Suprapubic skin (tissue), 4 donors: ENCODE data around the gene CEP41. TPM values are rescaled to one million over a fixed set of nuclear protein-coding genes. Genes with fewer than 3 reads are reported as not detected.

Experiments
- DNase-seq, 2 donors: peaks; one replicate each; pipeline ENCODE4 v3.0.0-alpha.2; 2019; ENCODE audit warnings: low spot score in 2 of 2
- H3K27ac ChIP-seq: fragments of 200-600 bp; sonication (generic); one replicate; pipeline ENCODE4 v1.5.1; 2019
- H3K27me3 ChIP-seq: fragments of 200-600 bp; sonication (generic); one replicate; pipeline ENCODE4 v1.5.1; 2019
- H3K36me3 ChIP-seq: fragments of 200-600 bp; sonication (generic); one replicate; pipeline ENCODE4 v1.5.1; 2019
- H3K4me1 ChIP-seq: fragments of 200-600 bp; sonication (generic); one replicate; pipeline ENCODE4 v1.5.1; 2019
- H3K4me3 ChIP-seq: fragments of 200-600 bp; sonication (generic); one replicate; pipeline ENCODE4 v1.5.1; 2019; ENCODE audit warnings: mild to moderate bottlenecking
- H3K9me3 ChIP-seq: fragments of 200-600 bp; sonication (generic); one replicate; pipeline ENCODE4 v1.5.1; 2019
- CTCF ChIP-seq, 2 donors: fragments of 200-600 bp in 1 of 2; fragments of 450-650 bp in 1 of 2; sonication (generic) in 1 of 2; IDR thresholded peaks; one replicate each; pipeline ENCODE4 v1.5.1; 2016 to 2019; ENCODE audit warnings: antibody characterized with exemption in 2 of 2, mild to moderate bottlenecking in 1 of 2, moderate library complexity in 1 of 2
- EP300 ChIP-seq: sonication (generic); formaldehyde crosslinking; IDR thresholded peaks from one replicate; pipeline ENCODE4 v1.6.1; 2017; ENCODE audit warnings: antibody characterized with exemption
- POLR2A ChIP-seq, 2 donors: fragments of 450-650 bp; IDR thresholded peaks; one replicate each; pipeline ENCODE4 v1.6.1; 2017; ENCODE audit warnings: antibody characterized with exemption in 2 of 2, mild to moderate bottlenecking in 2 of 2, moderate library complexity in 2 of 2
- POLR2AphosphoS5 ChIP-seq, 3 donors: sonication (generic); formaldehyde crosslinking; IDR thresholded peaks; one replicate each; pipeline ENCODE4 v1.6.1; 2017; ENCODE audit warnings: antibody characterized with exemption in 3 of 3
- WGBS: methylation state at CpG from one replicate; pipeline ENCODE4 v1.1.5; 2018; 5-methylcytosine and 5-hydroxymethylcytosine counted together
- total RNA-seq, 4 donors: library from RNA; depleted of rRNA; stranded (reverse); fragments of >200 nt; gene quantifications; one replicate each; pipeline ENCODE4 v1.1.0, GENCODE V29; 2016

The CEP41 gene
- total RNA-seq, 4 donors from 2014 or later: 1.1 to 4.6 (median 4.2) TPM

DNA sequence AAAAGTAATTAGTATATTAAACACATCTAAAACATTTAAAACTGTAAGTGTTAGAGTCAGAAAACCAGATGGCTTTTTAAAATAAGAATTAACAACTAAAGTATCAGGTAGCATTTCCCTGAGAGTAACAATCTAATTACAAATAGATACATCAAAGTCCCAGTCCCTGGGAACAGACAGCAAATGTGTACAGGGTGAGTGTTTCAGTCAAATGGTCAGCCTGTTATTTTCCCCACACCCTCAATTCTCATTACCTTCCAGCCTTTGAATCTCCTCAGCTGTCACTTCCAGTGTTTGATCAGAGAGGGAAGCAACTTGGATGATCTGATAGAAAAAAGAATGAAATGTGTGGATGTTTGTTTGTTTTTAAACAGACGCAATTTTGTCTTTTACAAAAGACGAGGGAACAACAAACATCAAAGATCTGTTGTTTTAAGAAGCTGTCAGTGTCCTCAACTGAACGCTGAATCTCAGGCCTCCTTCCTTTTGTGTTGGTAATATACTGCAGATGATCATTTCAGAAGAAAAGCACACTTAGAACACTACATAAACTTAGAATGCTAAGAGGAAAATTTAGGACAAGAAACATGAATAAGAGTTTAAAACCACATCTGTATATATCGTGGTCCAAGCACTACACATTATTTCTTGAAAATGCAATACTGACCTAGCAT, 29.8 kb downstream of the CEP41 start:
- Histone ChIP-seq H3K36me3 (no peaks in the 10 kb centered on the region), H3K4me3 (no peak overlapping the region), H3K4me1 (peaks cover 3% of the 10 kb centered on the region), H3K27me3 (no peaks in the 10 kb centered on the region), H3K27ac (no peak overlapping the region), H3K9me3 (no peaks in the 10 kb centered on the region)
- 70% methylated on average over 4 of the region's 4 CpGs for WGBS
- DNase-seq: no peak
- no peak for TF ChIP-seq CTCF (IDR thresholded peaks at IDR 0.05)
- TF ChIP-seq POLR2AphosphoS5 (IDR thresholded peaks at IDR 0.05): no peak
- no peak for TF ChIP-seq EP300
- TF ChIP-seq POLR2A (IDR thresholded peaks at IDR 0.05): no peak

- DNase-seq: no peak
- Histone ChIP-seq H3K4me3 (no peak overlapping the region), H3K36me3 (no peaks in the 10 kb centered on the region), H3K9me3 (no peaks in the 10 kb centered on the region), H3K27me3 (no peaks in the 10 kb centered on the region), H3K4me1 (peaks cover 3% of the 10 kb centered on the region), H3K27ac (no peak overlapping the region)
- TF ChIP-seq POLR2A (IDR thresholded peaks at IDR 0.05) (no peak), POLR2AphosphoS5 (IDR thresholded peaks at IDR 0.05) (no peak), EP300 (no peak), CTCF (IDR thresholded peaks at IDR 0.05) (no peak)
- WGBS: 88% methylated on average over 4 of the region's 4 CpGs
Measured at GRCh38 chr7:130409712-130410072, 31.1 kb downstream of the CEP41 start.

- TF ChIP-seq POLR2A (IDR thresholded peaks at IDR 0.05) (no peak), EP300 (no peak), CTCF (IDR thresholded peaks at IDR 0.05) (no peak), POLR2AphosphoS5 (IDR thresholded peaks at IDR 0.05) (no peak)
- 62% methylated on average over 3 of the region's 3 CpGs for WGBS
- no peak for DNase-seq
- H3K9me3 ChIP-seq: no peaks in the 10 kb centered on the region
- H3K27ac ChIP-seq: no peak overlapping the region
- H3K36me3 ChIP-seq: no peaks in the 10 kb centered on the region
- H3K4me1 ChIP-seq: peaks cover 3% of the 10 kb centered on the region
- H3K4me3 ChIP-seq: no peak overlapping the region
- H3K27me3 ChIP-seq: no peaks in the 10 kb centered on the region
Measured at GRCh38 chr7:130409067-130409711, 31.6 kb downstream of the CEP41 start.

GRCh38 chr7:130405003-130405402, 35.8 kb downstream of the CEP41 start:
- TF ChIP-seq POLR2AphosphoS5 (IDR thresholded peaks at IDR 0.05) (no peak), EP300 (no peak), CTCF (IDR thresholded peaks at IDR 0.05) (no peak), POLR2A (IDR thresholded peaks at IDR 0.05) (no peak)
- 96% methylated on average over 2 of the region's 2 CpGs for WGBS
- Histone ChIP-seq H3K4me3 (no peak overlapping the region), H3K27ac (no peak overlapping the region), H3K9me3 (no peaks in the 10 kb centered on the region), H3K27me3 (no peaks in the 10 kb centered on the region), H3K4me1 (peaks cover 9% of the 10 kb centered on the region), H3K36me3 (no peaks in the 10 kb centered on the region)
- no peak for DNase-seq

- no peaks in the 10 kb centered on the region for H3K9me3 ChIP-seq
- 37% methylated on average over 3 of the region's 3 CpGs for WGBS
- no peak overlapping the region for H3K27ac ChIP-seq
- no peaks in the 10 kb centered on the region for H3K27me3 ChIP-seq
- peaks cover 8% of the 10 kb centered on the region for H3K4me1 ChIP-seq
- DNase-seq: no peak
- no peak overlapping the region for H3K4me3 ChIP-seq
- H3K36me3 ChIP-seq: no peaks in the 10 kb centered on the region
- no peak for TF ChIP-seq POLR2A (IDR thresholded peaks at IDR 0.05)
- TF ChIP-seq EP300: no peak
Measured at GRCh38 chr7:130401578-130401977, 39.2 kb downstream of the CEP41 start.
